Right hindlimb (tissue), 1 donor: Measurements from ENCODE around the gene PARG.
"Not testable (repeated sequence)": the region's sequence is repeated elsewhere in the genome, so short reads cannot be mapped to it uniquely, and the experiment has no call there.

Experiments used
- DNase-seq: peaks from one replicate; pipeline ENCODE4 v3.0.0-alpha.2; 2018

Gene PARG

DNA sequence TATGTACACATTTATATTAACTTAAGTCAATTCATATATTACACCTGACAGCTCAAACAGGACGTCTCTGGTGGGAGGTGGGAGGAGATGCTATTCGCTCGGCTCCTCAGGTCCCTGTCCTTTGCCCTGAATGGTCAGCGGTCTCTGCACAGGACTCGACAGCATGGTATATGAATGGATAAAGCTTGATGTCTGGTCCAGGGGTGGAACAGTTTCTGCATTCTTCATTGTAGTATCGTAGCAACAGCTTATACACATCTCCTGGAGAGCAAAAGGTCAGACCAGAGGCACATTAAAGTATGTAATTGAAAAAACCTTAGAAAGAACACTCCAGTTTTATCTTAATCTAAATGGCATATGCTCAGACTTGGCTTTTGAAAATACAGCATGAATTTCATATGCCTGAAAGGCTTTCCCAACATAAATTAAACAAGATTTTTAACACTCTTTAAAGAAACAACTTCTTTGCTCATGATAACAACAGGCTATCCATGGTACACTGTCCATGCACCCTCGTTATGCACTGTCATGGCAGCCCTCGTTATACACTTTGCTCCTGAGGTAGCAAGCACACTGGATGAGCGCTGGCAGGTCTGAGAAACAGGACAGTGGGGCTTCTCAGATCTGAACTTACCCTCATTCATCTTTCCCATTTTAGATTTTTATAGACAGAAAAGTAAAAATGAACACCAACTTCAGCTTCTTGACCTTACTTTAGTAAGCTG lies 122.4 kb downstream of the PARG start:
- no peak for DNase-seq

DNA sequence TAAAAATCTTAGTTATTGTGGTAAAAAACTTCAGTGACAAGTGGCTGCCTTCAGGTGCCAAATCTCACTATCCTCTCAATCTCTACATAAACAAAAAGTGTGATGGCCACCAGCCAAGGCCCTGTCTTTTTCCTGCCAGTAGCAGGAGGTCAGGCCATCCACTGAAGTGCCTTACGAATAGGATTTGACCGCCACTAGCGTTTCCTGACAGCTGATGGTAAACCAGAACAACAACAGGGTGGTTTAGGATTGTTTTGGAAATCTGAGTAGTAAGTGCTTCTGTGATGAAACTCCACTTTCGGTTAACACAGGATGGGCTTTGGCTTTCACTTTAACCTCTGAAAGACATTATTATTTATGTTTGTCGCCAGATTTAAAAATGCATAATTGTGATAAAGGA lies 124.0 kb downstream of the PARG start:
- no peak for DNase-seq

DNA sequence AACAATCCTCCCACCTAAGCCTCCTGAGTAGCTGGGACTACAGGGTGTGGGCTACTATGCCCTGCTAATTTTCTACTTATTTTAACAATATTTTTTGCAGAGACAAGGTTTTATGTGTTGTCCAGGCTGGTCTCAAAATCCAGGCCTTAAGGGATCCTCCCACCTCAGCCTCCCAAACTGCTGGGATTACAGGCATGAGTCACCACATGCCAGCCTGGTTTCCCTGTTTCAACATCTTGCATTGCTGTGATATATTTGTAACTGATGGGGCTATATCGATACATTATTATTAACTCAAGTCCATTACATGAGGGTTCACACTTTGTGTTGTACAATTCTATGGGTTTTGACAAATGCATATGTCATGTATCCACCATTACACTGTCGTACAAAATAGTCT lies 137.8 kb downstream of the PARG start:
- no peak for DNase-seq

DNA sequence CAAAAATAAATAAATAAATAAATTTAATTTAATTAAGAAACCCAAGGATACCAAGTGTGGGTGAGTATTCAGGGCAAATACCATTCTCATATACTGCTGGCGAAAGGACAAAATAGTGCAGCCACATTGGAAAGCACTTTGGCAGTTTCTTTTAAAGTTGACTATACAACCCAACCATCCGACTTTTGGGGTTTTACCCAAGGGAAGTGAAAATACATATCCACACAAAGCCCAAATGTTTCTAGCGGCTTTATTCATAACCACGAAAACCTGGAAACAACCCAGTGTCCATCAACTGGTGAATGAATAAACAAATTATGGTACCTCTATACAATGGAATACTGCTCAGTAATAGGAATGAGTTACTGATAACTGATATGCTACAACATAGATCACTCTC lies 143.6 kb downstream of the PARG start:
- DNase-seq: no peak

DNA sequence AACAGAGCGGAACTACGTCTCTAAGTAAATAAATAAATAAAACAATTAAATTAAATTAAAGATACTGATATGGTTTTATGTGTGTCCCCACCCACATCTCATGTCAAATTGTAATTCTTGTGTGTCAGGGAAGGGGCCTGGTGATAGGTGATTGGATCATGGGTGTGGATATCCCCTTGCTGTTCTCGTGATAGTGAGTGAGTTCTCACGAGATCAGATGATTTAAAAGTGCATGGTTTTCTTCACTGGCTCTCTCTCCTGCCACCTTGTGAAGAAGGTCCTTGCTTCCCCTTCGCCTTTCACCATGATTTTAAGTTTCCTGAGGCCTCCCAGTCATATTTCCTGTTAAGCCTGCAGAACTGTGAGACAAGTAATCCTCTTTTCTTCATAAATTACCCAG lies 150.7 kb downstream of the PARG start:
- no peak for DNase-seq

DNA sequence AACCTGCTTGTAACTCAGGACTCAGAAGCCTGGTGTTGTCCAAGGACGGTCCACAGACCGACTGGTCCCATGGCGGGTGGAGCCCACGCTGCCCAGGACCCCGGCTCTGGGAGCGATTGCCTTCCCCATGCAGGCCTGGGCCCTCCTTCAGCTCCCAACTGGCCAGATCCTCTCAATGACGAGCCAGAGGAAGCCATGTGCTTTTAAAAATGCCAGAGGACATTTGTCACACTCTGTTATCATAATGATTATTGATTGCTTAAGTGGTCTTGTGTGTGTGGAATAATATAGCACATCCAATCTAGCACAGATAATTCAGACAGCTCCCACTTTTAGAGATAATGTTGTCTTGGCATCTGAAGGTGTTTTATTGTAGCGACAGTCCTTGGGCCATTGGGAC lies 157.1 kb downstream of the PARG start:
- DNase-seq: no peak

DNA sequence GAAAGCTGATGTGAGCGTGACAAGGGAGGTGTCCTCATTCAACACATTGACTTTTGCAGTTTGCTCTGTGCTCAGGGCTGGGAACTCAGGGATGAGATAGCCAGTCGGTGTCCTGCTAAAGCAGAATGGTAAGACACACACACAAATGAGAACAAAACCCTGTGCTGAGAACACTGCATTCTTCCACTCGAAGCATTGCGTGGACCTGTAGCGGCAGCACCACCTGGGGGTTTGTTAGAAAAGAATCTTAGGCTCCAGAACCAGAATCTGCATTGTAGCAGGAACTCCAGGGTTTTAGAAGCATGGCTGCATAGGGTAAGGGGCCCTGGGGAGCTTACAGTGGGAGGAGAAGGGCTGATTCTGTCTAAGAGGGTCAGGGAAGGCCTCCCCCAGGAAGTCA lies 158.2 kb downstream of the PARG start:
- no peak for DNase-seq

DNA sequence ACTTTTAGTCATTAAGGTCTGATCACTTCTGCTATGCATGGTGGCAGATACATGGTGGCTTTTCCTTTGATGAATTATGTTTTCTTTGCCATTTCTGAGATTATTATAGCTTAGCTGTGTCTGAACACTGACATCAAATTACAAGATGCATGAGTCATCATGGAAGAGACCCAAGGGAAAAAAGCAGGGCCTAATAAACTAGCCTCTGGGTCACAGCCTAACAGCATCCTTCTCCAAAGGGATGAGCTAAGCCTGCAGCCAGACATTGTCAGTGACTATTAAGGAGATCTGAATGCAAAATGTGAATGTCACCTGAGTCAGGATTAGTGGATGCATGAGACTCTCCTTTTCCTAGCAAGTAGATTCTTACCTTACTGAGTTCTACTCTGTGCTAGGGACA lies 160.6 kb downstream of the PARG start:
- no peak for DNase-seq

DNA sequence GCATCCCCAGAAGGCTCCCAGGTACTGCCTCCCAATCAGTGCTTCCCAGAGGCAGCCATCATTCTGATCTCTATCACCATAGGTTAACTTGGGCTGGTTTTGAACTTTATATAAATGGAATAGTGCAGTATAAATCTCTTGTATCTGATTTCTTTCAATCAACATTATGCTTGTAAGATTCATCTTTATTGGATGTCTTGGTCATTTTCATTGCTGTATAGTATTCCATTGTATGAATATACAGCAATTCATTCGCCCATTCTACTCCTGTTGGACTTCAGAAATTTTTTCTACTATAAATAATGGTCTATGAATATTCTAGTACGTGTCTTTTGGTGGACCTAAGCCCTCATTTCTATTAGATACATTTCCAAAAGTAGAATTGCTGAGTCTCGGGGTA lies 163.6 kb downstream of the PARG start:
- DNase-seq: no peak

DNA sequence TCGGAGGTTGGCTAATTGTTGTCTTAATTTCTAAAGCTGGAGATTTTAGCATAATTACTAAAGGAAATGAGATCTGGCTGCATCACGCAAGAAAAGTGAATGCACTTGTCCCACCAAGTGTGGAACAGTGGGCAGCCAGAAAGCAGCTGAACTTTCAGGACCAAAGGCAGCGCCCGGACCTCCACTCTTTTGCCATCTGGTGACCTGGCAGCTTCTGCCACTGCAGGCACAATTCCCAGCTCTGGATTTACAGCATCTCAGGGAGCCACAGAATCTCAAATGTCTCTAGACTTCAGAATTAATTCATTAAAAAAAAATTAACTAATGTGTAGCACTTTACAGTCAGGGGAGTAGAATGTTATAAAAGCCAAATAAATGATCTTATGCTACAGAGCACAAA lies 165.0 kb downstream of the PARG start:
- DNase-seq: no peak

DNA sequence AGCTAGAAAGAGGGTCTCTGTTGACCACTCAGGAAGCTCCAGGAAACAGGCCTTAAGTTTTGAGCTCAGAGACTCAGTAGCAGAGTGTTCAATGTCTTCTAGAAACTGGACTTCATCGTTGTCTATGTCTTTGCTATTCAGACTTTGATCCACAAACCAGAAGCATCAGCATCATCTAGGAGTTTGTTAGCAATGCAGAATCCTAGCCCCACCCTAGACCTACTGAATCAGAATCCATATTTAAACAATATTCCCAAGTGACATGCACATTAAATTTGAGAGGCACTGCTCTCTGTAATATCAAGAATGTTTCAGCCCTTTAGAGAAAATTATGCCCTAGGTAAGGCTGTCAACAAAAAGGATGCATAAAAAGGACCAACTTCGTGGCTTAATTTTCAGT lies 166.8 kb downstream of the PARG start:
- no peak for DNase-seq

DNA sequence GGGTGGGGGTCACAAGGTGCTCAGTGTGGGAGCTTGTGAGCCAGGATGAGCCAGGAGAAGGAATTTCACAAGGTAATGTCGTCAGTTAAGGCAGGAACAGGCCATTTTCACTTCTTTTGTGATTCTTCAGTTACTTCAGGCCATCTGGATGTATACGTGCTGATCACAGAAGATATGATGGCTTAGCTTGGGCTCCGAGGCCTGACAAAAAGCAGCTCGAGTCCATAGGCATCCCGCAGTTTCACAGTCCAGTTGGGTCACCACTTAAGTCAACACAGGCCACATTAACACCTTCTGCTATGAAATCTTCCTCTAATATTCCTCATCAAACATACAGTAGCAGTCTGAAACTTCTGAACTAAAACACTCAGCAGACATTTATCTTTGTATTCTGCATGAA lies 168.9 kb downstream of the PARG start:
- not testable (repeated sequence) for DNase-seq

DNA sequence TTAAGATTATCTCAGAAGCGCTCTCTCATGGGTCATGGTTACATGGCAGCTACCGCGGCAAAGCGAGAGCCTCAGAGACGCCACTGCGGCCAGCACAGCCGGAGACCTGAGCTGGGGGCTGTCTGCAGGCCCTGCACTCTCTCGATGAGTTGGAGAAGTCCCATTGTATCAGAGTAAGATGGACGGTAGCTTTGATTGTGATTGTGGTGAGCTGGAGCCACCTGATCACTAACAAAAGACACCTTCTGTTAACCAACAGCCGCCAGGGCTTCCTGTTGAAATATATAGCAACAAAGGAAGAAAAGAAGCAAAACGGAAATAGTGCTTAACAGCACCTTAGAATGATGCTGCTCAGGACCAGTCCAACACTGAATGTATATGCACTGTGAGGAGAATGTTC lies 170.8 kb downstream of the PARG start:
- not testable (repeated sequence) for DNase-seq

DNA sequence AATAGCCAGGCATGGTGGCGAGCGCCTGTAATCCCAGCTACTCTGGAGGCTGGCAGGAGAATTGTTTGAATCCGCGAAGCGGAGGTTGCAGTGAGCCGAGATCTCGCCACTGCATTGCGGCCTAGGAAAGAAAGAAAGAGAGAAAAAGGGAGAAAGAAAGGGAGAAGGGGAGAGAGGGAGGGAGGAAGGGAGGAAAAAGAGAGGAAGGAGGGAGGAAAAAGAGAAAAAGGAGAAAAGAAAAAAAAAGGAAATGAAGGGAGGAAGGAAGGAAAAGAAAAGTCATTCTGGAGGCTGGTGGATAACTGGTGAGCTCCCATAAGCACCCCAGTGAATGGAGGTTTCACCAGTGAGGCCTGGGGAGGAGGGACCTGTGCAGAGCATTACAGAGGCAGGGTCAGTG lies 172.1 kb downstream of the PARG start:
- DNase-seq: no peak

DNA sequence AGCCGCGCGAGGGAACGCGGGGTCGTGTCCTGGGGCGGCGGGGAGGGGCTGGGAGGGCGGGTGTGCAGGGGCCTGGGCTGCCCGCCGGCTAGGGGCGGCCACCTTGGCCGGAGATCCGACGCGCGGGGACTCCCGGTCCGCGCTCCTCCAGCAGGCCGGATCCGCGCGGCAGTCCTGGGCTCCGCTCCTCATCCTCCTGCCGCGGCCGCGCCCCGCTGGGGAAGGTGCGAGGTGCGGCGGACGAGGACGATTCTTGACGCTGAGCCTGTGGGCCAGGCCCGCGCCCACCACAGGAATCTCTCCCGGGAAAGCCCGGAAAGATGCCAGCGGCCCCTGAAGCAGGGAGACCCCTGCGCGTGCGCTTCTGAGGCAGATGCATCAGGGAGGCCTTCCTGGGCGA lies 173.1 kb downstream of the PARG start:
- no peak for DNase-seq

DNA sequence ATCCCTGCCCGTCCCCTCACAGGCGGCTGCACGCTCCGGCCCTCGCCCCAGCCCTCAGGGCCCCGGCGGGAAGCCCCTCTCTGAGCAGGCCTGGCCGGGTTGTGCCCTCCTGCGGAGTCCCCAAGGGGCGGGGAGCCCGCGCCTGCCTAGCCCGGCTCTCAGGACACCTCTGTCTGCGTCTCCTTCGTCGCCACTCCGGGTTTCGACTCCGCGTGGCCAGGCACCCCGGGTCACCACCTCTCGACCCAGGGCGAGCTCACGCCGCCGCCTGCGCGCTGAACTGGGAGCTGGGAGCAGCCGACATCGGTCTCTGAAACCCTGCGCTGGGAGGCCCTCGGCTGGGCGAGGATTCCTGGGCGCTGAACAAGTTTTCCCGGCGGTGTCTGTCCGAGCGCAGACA lies 173.5 kb downstream of the PARG start:
- no peak for DNase-seq
